ENCODE results near the gene PSMD3.

Gene PSMD3

DNA sequence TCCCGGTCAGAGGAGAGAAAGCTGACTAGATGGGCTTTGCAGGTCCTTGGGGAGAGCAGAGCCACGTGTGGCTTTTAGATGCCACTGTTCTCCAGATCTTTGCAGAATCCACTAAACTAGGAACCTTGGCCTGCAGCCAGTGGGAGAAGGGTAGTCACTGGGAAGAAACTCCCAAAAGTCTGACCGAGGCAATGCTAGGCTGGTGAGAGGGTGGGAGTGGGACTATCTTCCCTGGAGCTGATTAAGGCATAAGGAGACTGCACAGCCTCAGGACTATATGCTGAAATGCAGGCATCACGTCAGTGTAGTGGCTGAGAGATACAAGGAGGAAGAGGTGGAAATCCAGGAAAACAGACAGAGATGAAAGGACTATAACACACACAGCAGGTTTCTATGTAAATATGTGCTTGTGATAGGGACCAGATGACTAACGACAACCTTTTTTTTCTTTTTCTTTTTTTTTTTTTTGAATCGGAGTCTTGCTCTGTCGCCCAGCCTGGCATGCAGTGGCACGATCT is 20.0 kb upstream of the PSMD3 start:
- no peak for DNase-seq (ENCODE audit: low read depth in 2 of 2)

DNA sequence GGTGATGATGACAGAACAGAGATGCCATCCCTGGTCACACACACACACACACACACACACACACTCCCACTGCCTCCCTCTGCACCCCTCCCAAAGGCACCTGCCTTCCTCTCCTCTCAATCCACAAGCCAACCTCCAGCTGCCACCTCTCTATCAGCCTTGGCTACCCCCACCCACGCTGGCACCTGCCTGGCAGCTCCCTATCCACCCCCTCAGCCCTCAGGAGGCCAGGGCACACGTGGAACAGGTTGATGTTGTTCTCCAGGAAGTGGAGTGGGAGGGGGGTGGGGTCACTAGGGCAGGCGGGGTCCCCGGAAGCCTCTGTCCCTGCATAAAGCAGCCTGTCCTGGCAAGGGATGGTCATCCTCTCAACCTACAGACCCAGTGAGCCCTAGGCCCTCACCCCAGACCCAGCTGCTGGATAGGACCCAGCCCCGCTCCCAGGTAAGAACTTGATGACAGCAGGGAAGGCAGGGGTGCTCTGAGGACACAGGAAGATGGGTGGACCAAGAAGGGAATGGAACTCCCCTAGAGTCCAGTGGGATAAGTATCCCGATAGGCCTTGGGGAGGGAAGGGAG is 17.9 kb upstream of the PSMD3 start, which contains the start of gene GSDMA:
GSDMA (plus strand) TSS at position 363 of the 579 bp plus-strand sequence. CDS start 2,684 bp downstream, outside the sequence.
- no peak for DNase-seq (ENCODE audit: low read depth in 2 of 2)

DNA sequence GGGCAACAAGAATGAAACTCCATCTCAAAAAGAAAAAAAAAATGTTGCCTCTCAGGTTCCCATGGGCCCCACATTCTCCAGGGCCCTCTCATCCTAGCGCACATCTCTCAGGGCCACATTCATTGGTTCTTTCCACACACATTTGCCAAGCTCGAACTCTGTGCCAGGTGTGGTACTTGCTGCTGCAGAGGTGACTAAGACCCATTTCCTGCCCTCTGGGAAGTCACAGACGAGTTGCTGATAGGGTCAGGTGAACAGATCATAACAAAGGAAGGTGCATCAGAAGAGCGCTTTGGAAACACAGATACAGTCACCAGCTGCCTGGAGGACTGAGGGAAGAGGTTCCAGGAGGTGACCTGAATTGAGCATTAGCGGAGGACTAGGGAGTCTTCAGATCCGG is 16.8 kb upstream of the PSMD3 start:
- no peak for DNase-seq (ENCODE audit: low read depth in 2 of 2)

DNA sequence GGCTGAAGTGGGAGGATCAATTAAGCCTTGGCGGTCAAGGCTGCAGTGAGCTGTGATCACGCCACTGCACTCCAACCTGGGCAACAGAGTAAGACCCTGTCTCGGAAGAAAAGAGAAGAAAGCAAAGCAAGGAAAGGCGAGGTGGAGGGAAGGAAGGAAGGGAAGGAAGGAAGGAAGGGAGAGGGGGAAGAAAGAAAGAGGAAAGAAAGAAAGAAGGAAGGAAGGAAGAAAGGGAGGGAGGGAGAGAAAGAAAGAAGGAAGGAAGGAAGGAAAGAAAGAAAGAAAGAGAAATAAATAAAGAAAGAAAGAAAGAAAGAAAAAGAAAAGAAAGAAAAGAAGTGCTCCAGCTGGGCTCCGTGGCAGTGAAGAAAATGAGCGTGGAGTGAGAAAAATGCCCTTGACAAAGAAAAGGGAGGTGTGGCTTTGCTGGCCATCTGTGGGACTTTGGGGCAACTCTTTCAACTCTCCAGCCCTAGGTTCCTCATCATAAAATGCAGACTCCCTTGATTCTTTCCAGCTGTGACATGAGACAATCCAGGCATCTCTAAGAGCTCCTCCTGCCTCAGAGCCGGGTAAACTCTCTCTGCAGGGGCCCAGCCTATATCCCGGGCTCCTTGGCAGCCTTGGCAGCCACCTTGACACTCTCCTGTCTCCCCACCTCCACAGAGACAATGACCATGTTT is 15.4 kb upstream of the PSMD3 start:
- DNase-seq (ENCODE audit: low read depth in 2 of 2) = no peak

DNA sequence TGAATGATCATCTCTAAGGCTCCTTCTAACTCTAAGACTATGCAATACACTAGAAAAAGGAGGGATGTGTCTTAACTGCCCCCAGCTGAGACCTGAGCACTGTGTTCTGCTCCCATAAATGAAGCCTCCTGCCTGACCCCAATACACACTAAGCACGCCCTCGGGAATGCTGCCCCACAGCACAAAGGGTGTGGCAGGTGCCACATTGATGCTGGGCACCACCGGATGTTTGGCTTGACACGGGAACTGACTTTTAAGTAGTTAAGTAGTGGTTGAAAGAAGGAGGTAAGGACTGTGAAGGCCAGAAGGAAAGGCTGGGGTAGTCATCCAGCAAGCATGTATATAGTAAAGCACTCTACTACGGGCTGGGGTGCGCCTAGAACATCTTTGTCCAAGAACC is 13.8 kb upstream of the PSMD3 start:
- no peak for DNase-seq (ENCODE audit: low read depth in 2 of 2)

DNA sequence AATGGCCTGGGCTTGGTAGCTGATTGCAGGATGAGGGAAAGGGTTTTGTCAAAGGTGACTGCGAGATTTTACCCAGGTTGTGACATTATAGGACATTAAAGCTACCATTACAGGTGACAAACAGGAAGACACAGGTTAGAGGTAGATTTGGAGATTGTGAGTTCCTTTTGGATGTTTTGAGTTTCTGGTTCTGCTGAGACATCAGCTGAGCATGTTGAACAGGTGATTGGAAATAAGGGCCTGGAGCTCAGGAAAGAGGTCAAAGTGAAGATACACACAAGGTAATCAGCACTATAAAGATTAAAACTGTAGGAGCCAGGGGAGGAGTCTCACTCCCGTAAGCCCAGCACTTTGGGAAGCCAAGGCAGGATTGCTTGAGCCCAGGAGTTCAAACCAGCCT is 11.8 kb upstream of the PSMD3 start:
- DNase-seq (ENCODE audit: low read depth in 2 of 2) = no peak

DNA sequence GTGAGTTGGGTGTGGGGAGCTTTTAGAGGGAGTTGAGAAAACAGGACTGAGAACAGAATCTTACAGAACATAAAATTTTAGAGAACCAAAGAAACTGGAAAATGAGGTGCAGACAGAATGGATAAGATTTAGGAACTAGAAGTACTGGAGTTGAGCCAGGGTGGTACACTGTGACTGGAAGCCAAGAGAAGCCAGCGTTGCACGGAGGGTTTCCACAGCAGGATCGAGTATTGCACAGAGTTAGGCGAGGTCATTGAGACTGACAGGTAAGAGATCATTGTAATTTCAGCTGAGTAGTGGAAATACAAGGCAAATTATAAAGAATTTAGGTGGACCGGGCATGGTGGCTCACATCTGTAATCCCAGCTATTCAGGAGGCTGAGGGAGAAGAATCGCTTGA is 11.2 kb upstream of the PSMD3 start:
- DNase-seq (ENCODE audit: low read depth in 2 of 2) = no peak

DNA sequence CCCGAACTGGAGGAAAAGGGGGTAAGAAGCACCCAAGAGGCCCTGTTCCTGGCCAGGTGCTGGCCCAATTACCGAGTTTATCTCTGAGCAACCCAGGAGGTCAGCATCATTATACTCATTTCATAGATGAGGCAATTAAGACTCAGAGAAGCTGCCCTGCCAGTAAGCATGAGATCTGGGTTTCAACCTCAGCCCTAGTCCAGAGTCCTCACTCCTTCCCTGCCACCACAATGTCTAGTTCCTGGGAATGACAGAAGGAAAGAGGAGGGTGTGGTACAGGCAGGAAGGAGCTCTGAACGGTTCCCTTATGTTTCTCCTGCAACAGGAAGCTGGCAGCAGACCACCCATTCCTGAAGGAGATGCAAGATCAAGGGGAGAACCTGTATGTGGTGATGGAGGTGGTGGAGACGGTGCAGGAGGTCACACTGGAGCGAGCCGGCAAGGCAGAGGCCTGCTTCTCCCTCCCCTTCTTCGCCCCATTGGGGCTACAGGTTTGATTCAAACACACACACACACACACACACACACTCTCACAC is 10.4 kb upstream of the PSMD3 start:
- DNase-seq (ENCODE audit: low read depth in 2 of 2) = no peak

DNA sequence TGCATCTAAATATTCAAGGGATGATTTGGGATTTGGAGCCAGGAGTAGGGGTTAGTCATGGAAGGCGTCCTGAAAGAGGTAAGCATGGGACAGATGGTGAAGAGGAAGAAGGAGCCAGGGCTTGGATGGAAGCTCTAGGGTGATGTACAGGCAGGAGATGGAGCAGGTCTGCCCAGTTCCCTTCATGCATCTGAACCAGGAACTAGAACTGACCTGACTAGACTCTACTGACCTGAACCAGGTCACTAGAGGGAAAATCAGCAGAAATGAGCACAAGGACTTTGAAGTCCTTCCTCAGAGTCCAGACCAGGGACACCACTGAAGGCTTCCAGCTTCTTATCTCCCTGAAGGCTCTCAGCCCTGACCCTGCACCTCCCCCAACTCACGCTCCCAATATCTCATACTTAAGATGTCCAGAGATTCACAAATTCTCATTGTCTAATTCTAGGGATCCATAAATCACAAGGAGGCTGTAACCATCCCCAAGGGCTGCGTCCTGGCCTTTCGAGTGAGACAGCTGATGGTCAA is 9.5 kb upstream of the PSMD3 start:
- DNase-seq (ENCODE audit: low read depth in 2 of 2) = no peak

DNA sequence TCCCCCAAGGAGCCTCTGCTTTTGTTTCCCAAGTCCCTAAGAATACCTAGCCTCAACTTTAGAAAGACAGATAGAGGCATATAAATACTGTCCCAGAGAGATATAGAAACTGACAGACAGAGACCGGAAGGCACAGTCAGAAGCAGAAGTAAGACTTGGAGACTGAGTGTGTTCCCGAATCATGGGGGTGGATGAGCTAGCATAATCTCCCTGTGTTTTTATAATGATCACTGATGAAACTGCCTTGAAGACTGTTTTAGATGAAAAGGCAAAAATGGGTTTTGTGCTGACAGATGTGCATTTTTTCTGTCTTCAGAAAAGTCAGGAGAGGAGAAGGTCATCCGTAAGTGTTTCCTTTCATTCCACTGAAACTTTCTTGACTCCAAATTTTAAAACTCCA is 8.3 kb upstream of the PSMD3 start:
- DNase-seq (ENCODE audit: low read depth in 2 of 2) = no peak

DNA sequence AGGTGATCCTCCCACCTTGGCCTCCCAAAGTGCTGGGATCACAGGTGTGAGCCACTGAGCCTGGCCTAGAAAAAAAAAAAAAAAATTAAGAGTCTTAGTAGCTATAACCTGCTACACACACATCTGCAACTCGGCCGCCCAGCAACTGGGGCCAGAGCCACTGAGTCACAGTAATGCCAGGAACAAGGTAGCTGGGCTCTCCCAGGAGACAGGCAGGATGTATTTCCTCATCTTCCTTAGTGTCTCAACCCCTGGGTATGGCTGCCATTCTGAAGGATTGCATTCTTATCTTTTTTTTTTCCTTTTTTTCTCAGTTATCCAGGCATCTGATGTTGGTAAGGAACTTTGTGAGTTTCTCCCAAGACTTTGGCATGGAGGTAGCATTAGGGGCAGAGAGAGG is 7.1 kb upstream of the PSMD3 start:
- no peak for DNase-seq (ENCODE audit: low read depth in 2 of 2)

DNA sequence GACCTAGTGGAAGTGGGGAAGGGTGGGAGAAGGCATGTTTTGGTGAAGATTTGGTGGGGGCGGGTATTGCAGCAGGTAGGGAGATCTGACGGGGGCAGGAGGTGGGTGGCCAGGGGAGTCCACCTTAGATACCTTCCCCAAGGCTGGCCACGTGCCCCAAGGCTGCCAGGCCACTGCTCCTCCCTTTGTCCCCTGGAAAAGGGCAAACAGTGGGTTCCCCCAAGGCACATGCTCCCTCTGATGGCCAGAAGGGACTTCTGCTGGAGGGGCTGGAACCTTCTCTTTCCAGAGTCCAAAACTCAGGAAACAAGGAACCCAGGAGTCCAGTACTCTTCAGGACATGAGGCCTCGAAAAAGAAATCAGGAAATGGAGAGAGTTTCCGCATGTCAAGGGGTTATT is 6.2 kb upstream of the PSMD3 start:
- no peak for DNase-seq (ENCODE audit: low read depth in 2 of 2)

DNA sequence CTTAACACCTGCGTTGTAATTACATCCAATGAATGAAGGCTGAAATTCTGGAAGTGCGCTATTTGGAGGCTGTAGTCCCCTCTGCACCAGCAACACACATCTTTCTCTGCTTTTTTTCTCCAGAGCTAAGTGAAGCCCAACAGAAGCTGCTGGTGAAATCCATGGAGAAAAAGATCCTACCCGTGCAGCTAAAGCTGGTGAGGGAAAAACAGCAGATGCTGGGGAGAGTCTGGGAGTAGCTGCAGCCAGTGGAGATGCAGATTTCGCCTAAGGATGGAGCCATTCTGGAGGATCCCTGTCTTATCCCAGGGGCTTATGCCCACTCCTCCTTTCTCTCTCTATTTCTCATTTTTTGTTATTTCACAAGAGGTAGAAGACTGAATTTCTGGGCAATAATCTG is 4.8 kb upstream of the PSMD3 start:
- DNase-seq (ENCODE audit: low read depth in 2 of 2) = no peak

DNA sequence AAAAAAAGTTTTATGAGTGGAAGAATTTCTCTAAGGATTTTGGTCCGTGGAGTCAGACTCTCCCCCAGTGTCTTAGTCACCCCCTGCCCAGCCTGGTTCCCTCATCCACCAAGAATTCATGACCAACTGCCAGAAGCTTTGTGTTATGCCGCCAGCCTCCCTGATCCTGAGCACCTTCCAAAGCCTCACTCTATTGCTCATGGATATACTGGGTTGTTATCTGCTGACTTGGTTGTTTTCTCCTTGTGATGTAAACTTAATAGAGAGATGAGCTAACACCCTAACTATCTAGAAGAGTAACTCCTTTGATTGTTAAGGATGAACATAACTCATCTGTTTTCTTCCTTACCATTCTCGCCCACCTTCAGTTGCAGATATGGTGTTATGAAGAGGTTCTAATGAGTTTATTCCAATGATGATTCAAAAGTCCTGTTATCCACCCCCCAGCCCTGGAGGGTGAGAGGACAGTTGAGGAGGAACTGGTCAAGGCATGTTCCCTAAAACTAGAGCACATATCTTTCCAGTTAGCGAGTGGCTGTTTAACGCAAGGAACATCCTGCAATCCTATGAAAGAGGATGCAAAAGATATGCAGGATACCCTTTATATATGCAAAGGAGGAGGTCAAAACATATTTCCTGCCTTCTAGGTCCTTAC is 1.5 kb upstream of the PSMD3 start:
- DNase-seq (ENCODE audit: low read depth in 2 of 2) = no peak

DNA sequence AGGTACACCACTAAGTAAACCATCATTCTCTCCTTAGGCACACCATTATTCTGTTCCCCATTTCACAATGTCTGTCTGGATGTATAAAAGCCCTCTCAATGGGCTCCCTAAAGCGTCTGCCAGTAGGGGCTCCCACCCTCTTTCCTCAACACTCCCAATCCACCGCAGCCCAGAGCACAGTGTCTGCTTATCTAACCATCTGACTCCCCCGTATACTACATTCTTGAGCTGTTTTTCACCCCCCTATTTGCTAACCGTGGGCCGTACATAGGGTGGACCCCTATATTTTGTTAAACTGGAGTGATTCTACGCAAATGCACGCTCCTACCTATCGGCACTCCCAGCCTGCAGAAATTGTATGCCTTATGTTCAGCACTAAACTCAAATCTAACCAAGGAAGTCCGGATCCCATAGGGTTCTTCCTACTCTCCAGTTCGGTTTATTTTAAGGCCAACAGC is 685 bp upstream of the PSMD3 start:
- no peak for DNase-seq (ENCODE audit: low read depth in 2 of 2)

DNA sequence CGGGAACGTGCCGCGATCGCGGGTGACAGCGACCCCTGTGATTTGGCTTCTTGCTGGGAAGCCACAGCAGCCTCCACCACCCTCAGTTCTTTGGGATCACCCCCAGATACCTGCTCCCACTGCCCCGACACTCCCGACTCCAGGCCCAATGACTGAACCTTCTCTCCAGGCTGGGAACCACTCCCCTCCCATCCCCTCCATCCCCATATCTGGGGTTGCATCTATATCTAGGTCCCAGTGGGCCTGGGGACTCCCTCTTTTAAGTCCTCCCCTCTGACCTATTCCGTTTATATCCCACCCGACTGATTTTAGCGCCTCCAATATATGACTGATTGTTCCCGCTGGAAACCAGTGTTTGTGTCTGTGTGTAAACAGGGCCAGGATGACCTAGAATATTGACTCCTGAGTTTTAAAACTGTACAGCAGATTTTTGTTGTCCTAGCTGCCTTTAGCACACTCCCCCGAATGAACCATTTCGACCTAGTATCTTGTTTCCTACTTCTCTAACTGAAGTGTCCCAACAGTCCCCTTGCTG is 667 bp downstream of the PSMD3 start:
- no peak for DNase-seq (ENCODE audit: low read depth in 2 of 2)

DNA sequence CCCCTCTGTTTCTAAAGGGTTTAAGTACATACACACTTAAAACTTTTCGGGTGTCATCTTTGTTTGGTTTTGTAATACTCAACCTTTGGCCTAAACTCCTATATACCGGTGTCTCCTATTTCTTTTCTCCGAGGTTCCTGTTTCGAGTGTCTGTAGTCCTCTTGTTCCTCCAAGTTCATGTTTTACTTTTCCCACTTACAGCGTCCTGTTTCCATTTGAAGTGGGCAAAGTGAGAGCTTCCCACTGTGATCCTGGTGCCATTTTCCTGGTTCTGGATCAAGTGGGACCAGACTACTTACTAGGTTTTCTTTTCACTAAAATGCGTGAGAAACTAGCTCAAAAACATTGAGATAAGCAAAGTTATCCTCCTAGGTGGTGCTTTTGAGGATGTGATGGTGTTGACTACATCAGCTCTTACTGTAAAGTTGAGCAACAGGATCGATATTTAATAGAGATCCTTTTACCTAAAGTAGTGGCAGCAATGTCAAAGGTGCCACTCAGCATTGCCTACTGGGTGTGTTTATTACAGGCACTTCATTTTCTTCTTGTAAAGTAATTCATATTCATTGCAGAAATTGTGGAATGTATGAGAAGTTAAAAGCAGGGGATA is 1.3 kb downstream of the PSMD3 start:
- no peak for DNase-seq (ENCODE audit: low read depth in 2 of 2)

DNA sequence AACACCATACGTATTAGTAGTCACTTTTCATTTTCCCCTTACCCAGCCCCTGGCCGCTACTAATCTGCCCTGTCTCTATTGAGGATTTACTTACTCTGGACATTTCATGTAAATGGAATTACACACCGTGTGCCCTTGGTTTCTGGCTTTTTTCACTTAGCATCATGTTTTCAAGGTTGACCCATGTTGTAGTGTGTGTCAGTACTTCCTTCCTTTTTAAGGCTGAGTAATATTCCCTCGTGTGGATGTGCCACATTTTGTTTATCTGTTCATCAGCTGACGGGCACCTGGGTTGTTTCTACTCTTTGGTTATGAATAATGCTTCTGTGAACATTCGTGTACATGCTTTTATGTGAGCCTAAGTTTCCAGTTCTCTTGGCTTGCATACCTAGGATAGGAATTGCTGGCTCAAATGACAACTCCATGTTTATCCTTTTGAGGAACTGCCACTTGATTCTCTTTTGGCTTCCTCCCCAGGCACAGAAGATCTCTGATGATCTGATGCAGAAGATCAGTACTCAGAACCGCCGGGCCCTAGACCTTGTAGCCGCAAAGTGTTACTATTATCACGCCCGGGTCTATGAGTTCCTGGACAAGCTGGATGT is 7.7 kb downstream of the PSMD3 start:
- no peak for DNase-seq (ENCODE audit: low read depth in 2 of 2)

DNA sequence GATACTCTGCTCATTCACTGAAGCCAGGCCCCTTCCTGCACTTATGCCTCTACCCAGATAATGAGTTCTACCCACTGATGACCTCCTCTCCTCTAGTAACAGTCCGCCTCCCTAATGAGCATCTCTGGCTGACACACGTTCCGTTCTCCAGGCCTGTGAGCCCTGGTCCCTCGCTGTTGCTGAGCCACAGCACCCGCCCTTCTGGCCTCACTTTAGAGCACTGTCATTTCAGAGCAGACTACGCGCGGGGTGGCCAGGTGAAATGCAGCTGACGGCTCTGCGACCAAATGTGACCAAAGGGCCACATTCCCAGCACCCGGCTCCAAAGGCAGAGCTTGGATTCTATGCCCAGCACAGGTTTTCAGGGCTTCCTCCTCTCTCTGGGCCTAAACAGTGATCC is 13.8 kb downstream of the PSMD3 start:
- no peak for DNase-seq (ENCODE audit: low read depth in 2 of 2)

DNA sequence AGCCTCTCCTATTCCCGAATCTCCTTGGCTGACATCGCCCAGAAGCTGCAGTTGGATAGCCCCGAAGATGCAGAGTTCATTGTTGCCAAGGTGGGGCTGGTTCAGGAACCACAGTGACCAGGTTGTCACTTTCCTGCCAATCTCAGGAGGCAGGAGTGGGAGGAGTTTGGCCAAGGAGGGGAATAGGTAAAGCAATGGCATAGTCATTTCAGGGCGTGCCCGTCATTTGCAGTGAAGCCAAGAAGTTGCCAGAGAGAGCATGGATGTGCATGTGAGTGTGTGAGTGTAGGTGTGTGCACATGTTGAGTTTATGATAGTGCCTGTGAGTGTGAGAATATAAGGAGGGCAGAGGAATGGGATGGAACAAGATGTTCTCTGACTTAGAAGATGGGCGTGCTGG is 14.8 kb downstream of the PSMD3 start:
- DNase-seq (ENCODE audit: low read depth in 2 of 2) = no peak

DNA sequence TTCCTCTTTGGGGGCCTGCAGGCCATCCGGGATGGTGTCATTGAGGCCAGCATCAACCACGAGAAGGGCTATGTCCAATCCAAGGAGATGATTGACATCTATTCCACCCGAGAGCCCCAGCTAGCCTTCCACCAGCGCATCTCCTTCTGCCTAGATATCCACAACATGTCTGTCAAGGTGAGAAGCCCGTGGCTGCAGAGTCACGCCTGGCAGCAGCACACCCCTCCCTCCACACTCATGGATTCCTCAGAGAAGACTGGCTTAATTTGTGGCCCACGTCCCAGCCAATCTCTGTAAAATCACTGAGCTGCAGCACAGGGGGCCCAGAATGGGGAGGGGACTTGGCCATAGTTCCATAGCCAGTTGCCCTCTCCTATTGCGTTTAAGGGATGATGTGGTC is 15.6 kb downstream of the PSMD3 start:
- DNase-seq (ENCODE audit: low read depth in 2 of 2) = no peak

All from activated CD8-positive, alpha-beta memory T cell treated with anti-CD3 and anti-CD28 coated beads for 4 hours (primary cell).